Activated B cell treated with CpG ODN at 0.5 μM for 24 hours (primary cell): Measurements from ENCODE around the gene CTIF. TPM values are rescaled to one million over a fixed set of nuclear protein-coding genes. Genes with fewer than 3 reads are reported as not detected.

Experiments
- ATAC-seq: fragments of 200-7000 bp; cut with Tn5 transposase; one replicate; pipeline ENCODE4 v1.10.0; 2021; ENCODE audit warnings: low read depth, mild to moderate bottlenecking, moderate library complexity
- CTCF ChIA-PET: fragments of 350-600 bp; sonication (Branson Sonifier 250); formaldehyde crosslinking; loops from one replicate; lab custom pipeline; 2021; ENCODE audit warnings: antibody characterized with exemption; lab: Charles Lee
- POLR2A ChIA-PET: fragments of 350-600 bp; sonication (Branson Sonifier 250); formaldehyde crosslinking; loops from one replicate; lab custom pipeline; 2021; ENCODE audit warnings: antibody characterized with exemption; lab: Charles Lee
- DNase-seq: peaks from one replicate; pipeline ENCODE4 v3.0.0; 2022
- H3K27ac Mint-ChIP-seq: one replicate; pipeline ENCODE4 v1.8.0; 2020; ENCODE audit warnings: mixed read lengths
- H3K27me3 Mint-ChIP-seq: one replicate; pipeline ENCODE4 v1.8.0; 2021; ENCODE audit warnings: mixed read lengths
- H3K36me3 Mint-ChIP-seq: one replicate; pipeline ENCODE4 v1.8.0; 2021; ENCODE audit warnings: low read depth, mixed read lengths
- H3K4me1 Mint-ChIP-seq: one replicate; pipeline ENCODE4 v1.8.0; 2021; ENCODE audit warnings: mixed read lengths
- H3K4me3 Mint-ChIP-seq: one replicate; pipeline ENCODE4 v1.8.0; 2020; ENCODE audit warnings: mild to moderate bottlenecking, mixed read lengths
- H3K9me3 Mint-ChIP-seq: one replicate; pipeline ENCODE4 v1.8.0; 2020; ENCODE audit warnings: mixed read lengths
- intact Hi-C: fragments of 100-400 bp; cut with micrococcal nuclease; formaldehyde crosslinking; loops from one replicate; pipeline ENCODE4 v1.15.1; 2024
- total RNA-seq: library from RNA; stranded (reverse); gene quantifications from 2 replicates; pipeline ENCODE4 v1.2.3, GENCODE V29; 2022
- TF ChIP-seq, protein P1 (sequence below): fragments of 200-600 bp; IDR thresholded peaks from one replicate; pipeline ENCODE4 v1.8.0; 2022; ENCODE audit warnings: antibody characterized with exemption, mild to moderate bottlenecking

Gene CTIF
- total RNA-seq, 1 donor from 2014 or later, result 9.3 TPM

- H3K9me3 Mint-ChIP-seq, result no peaks in the 10 kb centered on the region
- no peak overlapping the region for H3K27ac Mint-ChIP-seq
- H3K36me3 Mint-ChIP-seq, result no peaks in the 10 kb centered on the region
- H3K27me3 Mint-ChIP-seq, result no peaks in the 10 kb centered on the region
- TF ChIP-seq, protein P1, sequence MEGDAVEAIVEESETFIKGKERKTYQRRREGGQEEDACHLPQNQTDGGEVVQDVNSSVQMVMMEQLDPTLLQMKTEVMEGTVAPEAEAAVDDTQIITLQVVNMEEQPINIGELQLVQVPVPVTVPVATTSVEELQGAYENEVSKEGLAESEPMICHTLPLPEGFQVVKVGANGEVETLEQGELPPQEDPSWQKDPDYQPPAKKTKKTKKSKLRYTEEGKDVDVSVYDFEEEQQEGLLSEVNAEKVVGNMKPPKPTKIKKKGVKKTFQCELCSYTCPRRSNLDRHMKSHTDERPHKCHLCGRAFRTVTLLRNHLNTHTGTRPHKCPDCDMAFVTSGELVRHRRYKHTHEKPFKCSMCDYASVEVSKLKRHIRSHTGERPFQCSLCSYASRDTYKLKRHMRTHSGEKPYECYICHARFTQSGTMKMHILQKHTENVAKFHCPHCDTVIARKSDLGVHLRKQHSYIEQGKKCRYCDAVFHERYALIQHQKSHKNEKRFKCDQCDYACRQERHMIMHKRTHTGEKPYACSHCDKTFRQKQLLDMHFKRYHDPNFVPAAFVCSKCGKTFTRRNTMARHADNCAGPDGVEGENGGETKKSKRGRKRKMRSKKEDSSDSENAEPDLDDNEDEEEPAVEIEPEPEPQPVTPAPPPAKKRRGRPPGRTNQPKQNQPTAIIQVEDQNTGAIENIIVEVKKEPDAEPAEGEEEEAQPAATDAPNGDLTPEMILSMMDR, result no peak
- no peak overlapping the region for H3K4me3 Mint-ChIP-seq
- POLR2A ChIA-PET, result no interaction called here
- H3K4me1 Mint-ChIP-seq, result peaks cover 8% of the 10 kb centered on the region
- CTCF ChIA-PET, result no interaction called here
- intact Hi-C loops, result no loop called here
- DNase-seq, result no peak
- ATAC-seq, result no peak
Observed at GRCh38 chr18:48542513-48543181, 3.8 kb downstream of the CTIF start.

DNA sequence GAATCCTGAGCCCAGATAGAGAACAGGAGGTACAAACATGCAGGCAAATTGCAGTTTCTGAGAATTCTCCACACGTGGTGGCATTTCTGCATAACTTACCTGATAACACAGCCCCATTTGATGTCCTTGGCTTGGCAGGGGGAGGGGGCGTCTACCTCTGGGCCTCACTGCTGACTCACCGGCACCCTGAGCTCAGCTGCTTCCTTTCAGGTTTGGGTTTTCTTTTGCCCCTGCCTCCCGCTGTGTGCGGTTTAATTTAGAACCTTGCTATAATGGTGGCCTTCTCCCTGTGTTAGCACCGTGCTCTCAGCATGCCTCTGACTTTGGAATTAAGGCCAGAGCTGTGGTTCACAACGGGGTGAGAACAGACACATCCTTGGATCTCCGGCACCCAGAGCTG is 4.4 kb downstream of the CTIF start:
- Mint-ChIP-seq H3K9me3 (no peaks in the 10 kb centered on the region), H3K4me1 (peaks cover 7% of the 10 kb centered on the region), H3K36me3 (no peaks in the 10 kb centered on the region), H3K27me3 (no peaks in the 10 kb centered on the region), H3K4me3 (no peak overlapping the region), H3K27ac (no peak overlapping the region)
- TF ChIP-seq, protein P1, result no peak
- ChIA-PET POLR2A (no interaction called here), CTCF (no interaction called here)
- intact Hi-C loops, result no loop called here
- no peak for DNase-seq
- ATAC-seq, result no peak

- DNase-seq (no peak), ATAC-seq (no peak)
- TF ChIP-seq, protein P1, result no peak
- no peaks in the 10 kb centered on the region for H3K27me3 Mint-ChIP-seq
- no peaks in the 10 kb centered on the region for H3K36me3 Mint-ChIP-seq
- no peak overlapping the region for H3K27ac Mint-ChIP-seq
- intact Hi-C loops, result no loop called here
- H3K4me1 Mint-ChIP-seq, result peaks cover 6% of the 10 kb centered on the region
- no peak overlapping the region for H3K4me3 Mint-ChIP-seq
- CTCF ChIA-PET, result no interaction called here
- no peaks in the 10 kb centered on the region for H3K9me3 Mint-ChIP-seq
- POLR2A ChIA-PET, result no interaction called here
Observed at GRCh38 chr18:48544116-48544515, 5.3 kb downstream of the CTIF start.

DNA sequence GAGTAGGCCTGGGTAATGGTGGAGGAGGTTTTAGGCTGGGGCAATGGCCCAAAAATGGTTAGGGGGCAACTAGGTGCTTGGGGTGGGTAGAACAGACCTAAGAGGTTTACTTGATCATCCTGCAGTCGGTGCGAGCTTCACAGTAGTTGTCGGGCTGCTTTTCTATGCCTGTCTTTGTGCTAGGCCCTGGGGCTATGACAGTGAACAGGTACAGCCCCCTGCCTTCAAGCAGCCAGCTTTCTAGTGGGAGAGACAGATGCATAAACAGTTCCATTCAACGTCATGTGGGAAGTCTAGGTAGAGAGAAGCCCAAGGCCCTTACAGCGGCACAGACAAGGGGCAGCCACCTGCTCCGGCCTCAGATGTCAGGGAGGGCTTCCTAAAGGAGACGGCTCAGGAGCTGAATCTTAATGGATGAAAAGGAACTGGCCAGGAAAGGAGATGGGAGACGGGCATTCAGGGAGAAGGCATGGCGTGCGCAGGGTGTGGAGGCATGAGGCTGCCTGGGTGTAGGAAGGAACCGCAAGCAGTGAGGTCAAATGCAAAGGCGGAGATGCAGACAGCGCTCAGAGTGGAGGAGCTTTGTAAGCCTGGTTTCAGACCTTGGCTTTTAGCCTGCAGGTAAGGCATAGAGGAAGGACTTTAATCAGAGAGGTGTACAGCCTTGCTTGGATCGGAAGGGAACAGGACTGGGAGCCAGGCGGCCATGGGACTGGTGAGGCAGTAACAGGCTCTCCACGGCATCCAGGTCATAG is 6.0 kb downstream of the CTIF start:
- TF ChIP-seq, protein P1, result no peak
- CTCF ChIA-PET, result no interaction called here
- Mint-ChIP-seq H3K4me3 (no peak overlapping the region), H3K36me3 (no peaks in the 10 kb centered on the region), H3K27ac (no peak overlapping the region), H3K9me3 (no peaks in the 10 kb centered on the region), H3K27me3 (no peaks in the 10 kb centered on the region), H3K4me1 (peaks cover 12% of the 10 kb centered on the region)
- DNase-seq (no peak), ATAC-seq (no peak)
- POLR2A ChIA-PET, result no interaction called here
- intact Hi-C loops, result no loop called here

DNA sequence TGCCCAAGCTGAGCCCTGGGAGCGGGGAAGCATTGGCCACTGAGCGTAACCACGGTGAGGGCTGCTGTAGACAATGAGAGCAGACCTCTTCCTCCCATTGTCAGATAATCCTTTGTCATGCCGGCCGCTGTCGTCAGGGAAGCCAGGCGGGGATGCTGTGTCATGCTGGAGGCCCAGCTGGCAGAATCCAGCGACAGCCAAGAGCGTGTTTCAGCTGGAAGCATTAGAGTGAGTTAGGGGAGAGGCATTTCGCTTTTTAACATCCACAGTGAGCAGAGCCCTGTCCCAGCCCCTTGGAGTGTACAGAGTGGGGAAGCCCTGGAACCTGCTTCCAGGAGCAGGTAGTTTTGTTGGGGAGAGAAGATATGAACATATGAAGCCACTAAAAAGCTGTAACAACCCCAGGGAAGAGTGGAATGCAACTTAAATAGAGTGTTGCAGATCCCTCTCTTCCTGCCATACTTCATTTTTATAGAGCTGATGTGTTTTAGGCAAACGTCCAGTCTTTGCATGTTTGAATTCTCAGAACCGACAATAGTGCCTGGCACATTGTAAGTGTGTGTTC is 7.0 kb downstream of the CTIF start:
- H3K27ac Mint-ChIP-seq, result no peak overlapping the region
- DNase-seq (no peak), ATAC-seq (no peak)
- TF ChIP-seq, protein P1, result no peak
- POLR2A ChIA-PET, result no interaction called here
- CTCF ChIA-PET, result no interaction called here
- peaks cover 12% of the 10 kb centered on the region for H3K4me1 Mint-ChIP-seq
- no peak overlapping the region for H3K4me3 Mint-ChIP-seq
- no peaks in the 10 kb centered on the region for H3K9me3 Mint-ChIP-seq
- intact Hi-C loops, result no loop called here
- H3K27me3 Mint-ChIP-seq, result no peaks in the 10 kb centered on the region
- H3K36me3 Mint-ChIP-seq, result no peaks in the 10 kb centered on the region
